Retinal pigment epithelial cell (primary cell): ENCODE results near the gene ARIH2.
"Not testable (repeated sequence)": the region's sequence is repeated elsewhere in the genome, so short reads cannot be mapped to it uniquely, and the experiment has no call there.

ENCODE experiments used
- DNase-seq: peaks from one replicate; pipeline ENCODE4 v3.0.0-alpha.2; 2010; ENCODE audit warnings: low read depth
- H3K4me3 ChIP-seq: 2 replicates; pipeline ENCODE4 v1.5.1; 2011; ENCODE audit warnings: mild to moderate bottlenecking, low read length, control low read depth, moderate library complexity
- TF ChIP-seq, protein P1 (sequence below): conservative IDR thresholded peaks from 2 replicates; pipeline ENCODE4 v1.5.1; 2011; ENCODE audit warnings: low read depth, low read length, control low read depth, inconsistent platforms

ARIH2 gene

DNA sequence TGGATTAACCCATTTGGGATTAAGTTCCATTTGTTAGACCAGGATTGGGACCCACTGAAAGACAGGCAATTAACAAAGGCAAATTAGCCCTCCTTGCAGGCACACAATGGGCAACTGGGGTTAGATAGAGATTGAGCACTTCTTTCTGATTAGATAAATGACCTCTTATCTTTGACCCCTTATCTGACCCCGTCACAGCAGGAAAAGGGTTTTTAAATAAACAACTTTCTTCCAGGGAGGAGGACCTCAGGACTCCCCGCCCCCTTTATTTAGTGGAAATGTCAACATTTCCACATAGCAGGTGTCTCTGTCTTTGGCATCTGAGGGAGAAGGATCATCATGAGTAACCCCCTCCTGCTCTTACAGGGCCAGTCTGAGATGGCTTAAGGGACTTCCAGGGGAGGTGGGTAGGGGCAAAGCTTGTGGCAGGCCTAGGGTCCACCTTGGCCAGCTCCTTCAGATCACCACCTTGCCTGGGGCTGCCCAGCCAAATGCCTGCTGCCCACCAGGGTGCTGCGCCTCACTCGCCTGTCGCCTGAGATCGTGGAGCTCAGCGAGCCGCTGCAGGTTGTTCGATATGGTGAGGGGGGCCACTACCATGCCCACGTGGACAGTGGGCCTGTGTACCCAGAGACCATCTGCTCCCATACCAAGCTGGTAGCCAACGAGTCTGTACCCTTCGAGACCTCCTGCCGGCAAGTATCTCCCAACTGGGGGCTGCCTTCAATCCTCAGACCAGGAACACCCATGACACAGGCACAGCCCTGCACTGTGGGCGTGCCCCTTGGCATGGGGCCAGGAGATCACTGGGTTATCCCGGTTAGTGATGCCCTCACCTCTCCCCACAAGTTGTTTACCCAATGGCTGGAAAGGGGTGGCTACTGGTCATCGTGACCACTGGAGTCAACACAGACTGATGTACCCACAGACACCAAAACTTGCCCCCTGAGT is 86.0 kb downstream of the ARIH2 start:
- H3K4me3 ChIP-seq: no peak overlapping the region
- TF ChIP-seq, protein P1, sequence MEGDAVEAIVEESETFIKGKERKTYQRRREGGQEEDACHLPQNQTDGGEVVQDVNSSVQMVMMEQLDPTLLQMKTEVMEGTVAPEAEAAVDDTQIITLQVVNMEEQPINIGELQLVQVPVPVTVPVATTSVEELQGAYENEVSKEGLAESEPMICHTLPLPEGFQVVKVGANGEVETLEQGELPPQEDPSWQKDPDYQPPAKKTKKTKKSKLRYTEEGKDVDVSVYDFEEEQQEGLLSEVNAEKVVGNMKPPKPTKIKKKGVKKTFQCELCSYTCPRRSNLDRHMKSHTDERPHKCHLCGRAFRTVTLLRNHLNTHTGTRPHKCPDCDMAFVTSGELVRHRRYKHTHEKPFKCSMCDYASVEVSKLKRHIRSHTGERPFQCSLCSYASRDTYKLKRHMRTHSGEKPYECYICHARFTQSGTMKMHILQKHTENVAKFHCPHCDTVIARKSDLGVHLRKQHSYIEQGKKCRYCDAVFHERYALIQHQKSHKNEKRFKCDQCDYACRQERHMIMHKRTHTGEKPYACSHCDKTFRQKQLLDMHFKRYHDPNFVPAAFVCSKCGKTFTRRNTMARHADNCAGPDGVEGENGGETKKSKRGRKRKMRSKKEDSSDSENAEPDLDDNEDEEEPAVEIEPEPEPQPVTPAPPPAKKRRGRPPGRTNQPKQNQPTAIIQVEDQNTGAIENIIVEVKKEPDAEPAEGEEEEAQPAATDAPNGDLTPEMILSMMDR: no peak
- DNase-seq: no peak

DNA sequence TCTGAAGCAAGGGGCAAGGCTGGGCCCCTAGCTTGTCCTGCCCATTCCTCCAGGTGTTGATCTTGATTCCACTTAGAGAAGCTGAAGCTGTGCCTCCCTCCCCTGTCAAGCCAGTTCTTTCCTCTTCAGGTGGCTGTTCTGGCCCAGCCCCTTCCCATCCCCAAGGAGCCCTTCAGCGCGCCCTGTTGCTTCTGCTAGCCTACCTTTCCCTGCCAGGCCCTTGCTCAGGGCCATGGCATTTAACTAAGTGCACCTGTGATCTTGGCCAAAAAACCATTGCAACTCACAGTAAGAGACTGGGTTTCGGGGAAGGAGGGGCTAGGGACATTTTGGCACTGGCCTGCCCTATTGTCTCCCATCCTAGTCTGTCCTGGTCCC is 86.7 kb downstream of the ARIH2 start:
- no peak overlapping the region for H3K4me3 ChIP-seq
- TF ChIP-seq, protein P1: no peak
- no peak for DNase-seq

DNA sequence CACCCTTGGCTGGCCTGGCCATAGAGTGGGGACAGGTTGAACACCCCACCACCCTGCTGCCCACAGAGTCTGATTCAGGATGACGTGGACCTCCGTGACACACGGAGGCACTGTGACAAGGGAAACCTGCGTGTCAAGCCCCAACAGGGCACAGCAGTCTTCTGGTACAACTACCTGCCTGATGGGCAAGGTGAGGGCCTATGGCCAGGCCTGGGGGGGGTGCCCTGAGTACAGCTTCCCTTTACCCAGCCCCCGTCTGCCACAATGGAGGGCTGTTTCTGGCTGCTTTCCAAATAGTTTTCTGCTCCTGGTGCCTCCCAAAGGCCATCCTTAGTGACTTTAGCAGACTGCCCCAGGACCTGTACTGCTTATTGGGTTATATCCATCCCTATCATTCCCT is 87.4 kb downstream of the ARIH2 start:
- no peak for DNase-seq
- peak overlapping the region; percentile 76 for H3K4me3 ChIP-seq
- TF ChIP-seq, protein P1: no peak

DNA sequence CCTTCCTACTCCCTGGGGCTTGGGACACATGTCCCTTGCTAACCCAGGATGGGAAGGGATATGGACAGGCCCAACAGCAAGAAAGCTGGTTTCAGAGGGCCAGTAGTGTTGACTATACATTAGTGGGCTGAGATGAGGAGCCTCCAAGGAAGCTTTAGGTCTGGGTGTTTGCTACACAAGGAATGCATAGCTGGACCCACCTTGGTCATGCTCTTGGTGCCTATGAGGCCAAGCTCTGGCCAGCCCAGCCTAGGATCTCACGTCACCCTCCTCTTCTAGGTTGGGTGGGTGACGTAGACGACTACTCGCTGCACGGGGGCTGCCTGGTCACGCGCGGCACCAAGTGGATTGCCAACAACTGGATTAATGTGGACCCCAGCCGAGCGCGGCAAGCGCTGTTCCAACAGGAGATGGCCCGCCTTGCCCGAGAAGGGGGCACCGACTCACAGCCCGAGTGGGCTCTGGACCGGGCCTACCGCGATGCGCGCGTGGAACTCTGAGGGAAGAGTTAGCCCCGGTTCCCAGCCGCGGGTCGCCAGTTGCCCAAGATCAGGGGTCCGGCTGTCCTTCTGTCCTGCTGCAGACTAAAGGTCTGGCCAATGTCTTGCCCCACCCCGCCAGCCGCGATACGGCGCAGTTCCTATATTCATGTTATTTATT is 87.9 kb downstream of the ARIH2 start:
- peak; percentile 77 for DNase-seq
- H3K4me3 ChIP-seq: peak overlapping the region; percentile 76
- TF ChIP-seq, protein P1: no peak

DNA sequence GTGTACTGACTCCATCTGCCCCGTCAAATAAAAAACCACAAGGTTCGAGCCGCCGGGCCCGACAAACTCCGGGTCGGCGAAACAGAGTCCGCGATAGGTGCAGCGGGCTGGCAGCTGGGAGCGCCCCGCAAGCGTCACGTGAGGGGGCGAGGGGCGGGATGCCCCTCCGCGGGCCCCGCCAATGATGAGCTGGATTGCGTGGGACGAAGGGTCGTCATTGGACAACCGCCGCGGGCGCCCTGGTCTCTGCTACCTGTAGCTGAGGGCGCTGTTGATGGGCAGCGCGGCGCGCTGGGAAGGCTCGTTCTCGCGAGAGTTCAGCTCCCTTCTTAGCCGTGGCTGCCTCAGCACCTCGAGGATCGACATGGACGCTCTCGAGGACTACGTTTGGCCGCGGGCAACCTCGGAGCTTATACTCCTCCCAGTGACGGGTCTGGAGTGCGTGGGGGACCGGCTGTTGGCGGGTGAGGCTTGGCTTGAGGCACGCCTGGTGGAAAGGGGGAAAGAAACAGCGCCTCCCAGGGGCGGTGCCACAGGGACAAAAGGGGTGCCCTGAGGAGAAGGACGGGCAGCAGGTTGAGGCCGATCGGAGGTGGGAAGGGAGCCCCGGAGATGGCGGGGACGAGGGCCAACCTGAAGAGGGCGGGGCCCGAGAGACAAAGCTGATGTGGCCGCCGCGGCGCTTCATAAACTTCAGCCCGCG is 88.6 kb downstream of the ARIH2 start, which contains the start of gene WDR6:
TSS of gene WDR6 (plus strand) at position 324 of the 703 bp plus-strand sequence. CDS start at position 365, 41 bp downstream.
- H3K4me3 ChIP-seq: peak within 1 kb of the TSS; percentile 76
- peak; percentile 94 for DNase-seq
- TF ChIP-seq, protein P1: peak; percentile 51

DNA sequence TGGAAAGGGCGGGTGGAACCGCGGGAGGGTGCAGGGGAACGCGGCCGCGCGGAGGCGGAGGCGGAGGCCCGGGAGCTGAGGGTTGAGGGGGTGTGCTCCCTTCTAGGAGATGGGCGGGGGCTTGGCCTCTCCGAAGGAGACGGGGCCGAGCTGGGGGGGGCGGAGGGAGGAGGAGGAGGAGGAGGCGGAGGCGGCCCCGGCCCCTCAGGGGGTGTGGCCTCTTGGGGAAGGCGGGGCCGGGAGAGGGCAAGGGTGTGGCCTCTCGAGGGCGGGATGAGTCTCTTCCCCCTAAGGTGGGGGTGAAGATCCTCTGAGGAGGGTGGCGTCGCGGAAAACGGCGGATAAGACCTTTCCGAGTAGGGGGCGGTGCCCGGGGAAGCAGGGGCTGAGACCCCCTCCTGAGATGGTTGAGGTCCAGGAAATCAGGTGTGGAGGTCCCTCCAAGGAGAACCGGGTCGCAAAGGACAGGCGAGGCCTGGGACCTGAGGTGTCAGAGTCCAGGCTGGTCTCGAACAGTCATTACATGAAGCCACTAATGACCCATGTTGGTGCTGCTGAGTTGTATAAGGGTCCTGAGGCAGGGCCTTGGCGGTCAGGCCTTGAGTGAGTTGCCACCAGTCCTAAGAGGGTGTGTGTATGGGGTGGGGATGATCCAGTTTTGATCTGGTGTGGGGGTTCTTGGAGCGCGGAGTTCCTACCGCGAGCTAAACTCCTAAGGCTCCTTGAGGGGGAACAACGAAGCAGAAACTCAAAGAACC is 89.3 kb downstream of the ARIH2 start:
- DNase-seq: no peak
- H3K4me3 ChIP-seq: peak overlapping the region; percentile 76
- TF ChIP-seq, protein P1: no peak

DNA sequence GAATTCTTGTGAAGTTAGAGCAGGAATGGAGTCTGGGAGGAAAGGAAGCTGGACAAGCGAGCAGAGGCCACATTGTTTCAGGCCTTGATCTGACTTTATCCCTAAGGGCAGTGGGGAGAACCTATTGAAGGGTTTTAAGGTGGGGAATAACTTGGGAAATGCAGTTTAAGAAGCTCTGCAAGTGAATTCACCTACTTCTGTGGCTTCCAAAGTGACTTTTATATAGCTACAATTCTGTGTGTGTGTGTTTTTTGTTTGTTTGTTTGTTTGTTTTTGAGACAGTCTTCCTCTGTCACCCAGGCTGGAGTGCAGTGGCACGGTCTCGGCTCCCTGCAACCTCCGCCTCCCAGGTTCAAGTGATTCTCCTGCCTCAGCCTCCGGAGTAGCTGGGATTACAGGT is 90.0 kb downstream of the ARIH2 start:
- not testable (repeated sequence) for DNase-seq
- peak overlapping the region; percentile 76 for H3K4me3 ChIP-seq
